Lower lobe of right lung (tissue), 2 donors: ENCODE results near the gene LCOR. TPM values are rescaled to one million over a fixed set of nuclear protein-coding genes. Genes with fewer than 3 reads are reported as not detected.

Experiments used
- ATAC-seq, 2 donors: fragments of 200-7000 bp; cut with Tn5 transposase; one replicate each; pipeline ENCODE4 v1.9.1; 2020 to 2022; ENCODE audit warnings: mild to moderate bottlenecking in 2 of 2, moderate library complexity in 2 of 2
- DNase-seq: peaks from one replicate; pipeline ENCODE4 v3.0.0-alpha.2; 2020
- H3K27ac ChIP-seq: fragments of 200-600 bp; one replicate; pipeline ENCODE4 v1.8.0; 2022
- H3K27me3 ChIP-seq: fragments of 200-600 bp; one replicate; pipeline ENCODE4 v1.8.0; 2022; ENCODE audit warnings: low read depth
- H3K36me3 ChIP-seq: fragments of 200-600 bp; one replicate; pipeline ENCODE4 v1.8.0; 2022; ENCODE audit warnings: mild to moderate bottlenecking
- H3K4me1 ChIP-seq: fragments of 200-600 bp; one replicate; pipeline ENCODE4 v1.8.0; 2022
- H3K4me3 ChIP-seq: fragments of 200-600 bp; one replicate; pipeline ENCODE4 v1.8.0; 2022; ENCODE audit warnings: mild to moderate bottlenecking
- H3K9me3 ChIP-seq: fragments of 200-600 bp; one replicate; pipeline ENCODE4 v1.8.0; 2022
- CTCF ChIP-seq: fragments of 200-600 bp; IDR thresholded peaks from one replicate; pipeline ENCODE4 v1.8.0; 2022; ENCODE audit warnings: antibody characterized with exemption, mild to moderate bottlenecking
- intact Hi-C: fragments of 100-400 bp; cut with DNase I; formaldehyde crosslinking; loops from one replicate; pipeline ENCODE4 v1.11.0; 2022
- total RNA-seq: library from RNA; stranded (reverse); fragmentation: NEBNext Ultra II Directional; extraction: Animal tissue kit (Norgen Biotek cat#: 25700); gene quantifications from one replicate; pipeline ENCODE4 v1.2.1, GENCODE V29; 2021
- donor health status: DM: no; HTN: yes; CAD: no; lungs with severe emphysema.

Gene LCOR
- total RNA-seq, 1 donor from 2014 or later: 34.7 TPM

- intact Hi-C loops: no loop called here
- DNase-seq (no peak), ATAC-seq (no peak)
- H3K4me1 ChIP-seq: peaks cover 7% of the 10 kb centered on the region
- no peaks in the 10 kb centered on the region for H3K27me3 ChIP-seq
- peaks cover 15% of the 10 kb centered on the region for H3K9me3 ChIP-seq
- H3K36me3 ChIP-seq: no peaks in the 10 kb centered on the region
- no peak for TF ChIP-seq CTCF
- no peak overlapping the region for H3K27ac ChIP-seq
- H3K4me3 ChIP-seq: no peak overlapping the region
Measured at GRCh38 chr10:96891840-96892239, 59.7 kb downstream of the LCOR start.

GRCh38 chr10:96895662-96896424 lies 63.7 kb downstream of the LCOR start:
- no peaks in the 10 kb centered on the region for H3K27me3 ChIP-seq
- intact Hi-C loops: no loop called here
- ATAC-seq: no peak

GRCh38 chr10:96896884-96897589 lies 64.9 kb downstream of the LCOR start:
- peaks cover 9% of the 10 kb centered on the region for H3K9me3 ChIP-seq
- no peaks in the 10 kb centered on the region for H3K36me3 ChIP-seq
- H3K4me3 ChIP-seq: no peak overlapping the region
- no peak overlapping the region for H3K27ac ChIP-seq
- no peak for TF ChIP-seq CTCF
- intact Hi-C loops: no loop called here
- no peak for DNase-seq
- no peaks in the 10 kb centered on the region for H3K27me3 ChIP-seq
- ATAC-seq: no peak
- H3K4me1 ChIP-seq: no peaks in the 10 kb centered on the region

More at GRCh38 chr10:96895662-96896424, 63.7 kb downstream of the LCOR start:
- peaks cover 15% of the 10 kb centered on the region for H3K9me3 ChIP-seq
- no peak overlapping the region for H3K27ac ChIP-seq
- H3K36me3 ChIP-seq: no peaks in the 10 kb centered on the region
- no peak for DNase-seq
- H3K4me3 ChIP-seq: no peak overlapping the region
- H3K4me1 ChIP-seq: no peaks in the 10 kb centered on the region
- TF ChIP-seq CTCF: no peak

GRCh38 chr10:96902117-96902516 lies 70.0 kb downstream of the LCOR start:
- ATAC-seq (no peak), DNase-seq (no peak)
- intact Hi-C loops: no loop called here
- H3K4me3 ChIP-seq: no peak overlapping the region
- peaks cover 13% of the 10 kb centered on the region for H3K4me1 ChIP-seq
- no peaks in the 10 kb centered on the region for H3K36me3 ChIP-seq
- H3K9me3 ChIP-seq: no peaks in the 10 kb centered on the region
- H3K27ac ChIP-seq: no peak overlapping the region
- TF ChIP-seq CTCF: no peak
- no peaks in the 10 kb centered on the region for H3K27me3 ChIP-seq

GRCh38 chr10:96902731-96903358 lies 70.7 kb downstream of the LCOR start:
- ATAC-seq (no peak), DNase-seq (no peak)
- no peaks in the 10 kb centered on the region for H3K36me3 ChIP-seq
- H3K4me1 ChIP-seq: peaks cover 13% of the 10 kb centered on the region
- no peak for TF ChIP-seq CTCF
- H3K27me3 ChIP-seq: no peaks in the 10 kb centered on the region
- H3K27ac ChIP-seq: no peak overlapping the region
- intact Hi-C loops: no loop called here
- no peak overlapping the region for H3K4me3 ChIP-seq
- H3K9me3 ChIP-seq: no peaks in the 10 kb centered on the region
